Ishikawa (cell line): ENCODE measurements around the gene ELP2.

Source experiments
- CEBPB ChIP-seq: IDR thresholded peaks from 2 replicates; pipeline ENCODE4 v1.6.1; 2012
- CREB1 ChIP-seq: IDR thresholded peaks from 2 replicates; pipeline ENCODE4 v1.6.1; 2012; ENCODE audit warnings: low read depth
- EGR1 ChIP-seq: IDR thresholded peaks from 2 replicates; pipeline ENCODE4 v1.6.1; 2012
- EP300 ChIP-seq: IDR thresholded peaks from 2 replicates; pipeline ENCODE4 v1.6.1; 2012; ENCODE audit warnings: borderline replicate concordance
- FOXM1 ChIP-seq: IDR thresholded peaks from 2 replicates; pipeline ENCODE4 v1.6.1; 2012; ENCODE audit warnings: low read depth, borderline replicate concordance
- MAX ChIP-seq: IDR thresholded peaks from 2 replicates; pipeline ENCODE4 v1.6.1; 2012
- NFIC ChIP-seq: IDR thresholded peaks from 2 replicates; pipeline ENCODE4 v1.6.1; 2012
- RAD21 ChIP-seq: IDR thresholded peaks from 2 replicates; pipeline ENCODE4 v1.6.1; 2012; ENCODE audit warnings: low read depth
- REST ChIP-seq: IDR thresholded peaks from 2 replicates; pipeline ENCODE4 v1.6.1; 2012; ENCODE audit warnings: low read depth, mild to moderate bottlenecking
- TAF1 ChIP-seq: IDR thresholded peaks from 2 replicates; pipeline ENCODE4 v1.6.1; 2012; ENCODE audit warnings: low read depth, mild to moderate bottlenecking
- TCF12 ChIP-seq: IDR thresholded peaks from 2 replicates; pipeline ENCODE4 v1.6.1; 2012; ENCODE audit warnings: low read depth
- TEAD4 ChIP-seq: IDR thresholded peaks from 2 replicates; pipeline ENCODE4 v1.6.1; 2012
- USF1 ChIP-seq: IDR thresholded peaks from 2 replicates; pipeline ENCODE4 v1.6.1; 2012
- YY1 ChIP-seq: IDR thresholded peaks from 2 replicates; pipeline ENCODE4 v1.6.1; 2012; ENCODE audit warnings: low read depth
- ZBTB7A ChIP-seq: IDR thresholded peaks from 2 replicates; pipeline ENCODE4 v1.6.1; 2012; ENCODE audit warnings: low read depth

Gene ELP2

GRCh38 chr18:36124841-36125240 is 4.9 kb upstream of the ELP2 start:
- TF ChIP-seq MAX, result no peak
- no peak for TF ChIP-seq TCF12
- TF ChIP-seq YY1, result no peak
- TF ChIP-seq EGR1, result no peak
- TF ChIP-seq USF1, result no peak
- TF ChIP-seq TAF1, result no peak
- no peak for TF ChIP-seq CEBPB
- no peak for TF ChIP-seq FOXM1
- no peak for TF ChIP-seq ZBTB7A
- TF ChIP-seq CREB1, result no peak
- no peak for TF ChIP-seq RAD21
- TF ChIP-seq NFIC, result no peak
- no peak for TF ChIP-seq EP300
- no peak for TF ChIP-seq TEAD4
- TF ChIP-seq REST, result no peak

GRCh38 chr18:36126668-36127067 is 3.0 kb upstream of the ELP2 start:
- TF ChIP-seq YY1, result no peak
- TF ChIP-seq EP300, result no peak
- no peak for TF ChIP-seq USF1
- TF ChIP-seq MAX, result no peak
- TF ChIP-seq REST, result no peak
- no peak for TF ChIP-seq TAF1
- no peak for TF ChIP-seq CEBPB
- TF ChIP-seq EGR1, result no peak

GRCh38 chr18:36127836-36128529 is 1.7 kb upstream of the ELP2 start:
- TF ChIP-seq ZBTB7A (no peak), NFIC (no peak), EP300 (no peak), CEBPB (no peak)

- TF ChIP-seq EP300, result no peak
- TF ChIP-seq NFIC, result no peak
- no peak for TF ChIP-seq TAF1
- TF ChIP-seq RAD21, result no peak
- no peak for TF ChIP-seq MAX
- TF ChIP-seq USF1, result no peak
- TF ChIP-seq TCF12, result no peak
- no peak for TF ChIP-seq EGR1
- no peak for TF ChIP-seq CREB1
- TF ChIP-seq TEAD4, result no peak
- TF ChIP-seq CEBPB, result no peak
- no peak for TF ChIP-seq YY1
- TF ChIP-seq FOXM1, result no peak
- no peak for TF ChIP-seq REST
- TF ChIP-seq ZBTB7A, result no peak
These were observed 1.2 kb upstream of the ELP2 start for GRCh38 chr18:36128530-36128870.
